ENCODE results near the gene TMEM238L. TPM values are rescaled to one million over a fixed set of nuclear protein-coding genes. Genes with fewer than 3 reads are reported as not detected.

The TMEM238L gene
- total and polyA plus RNA-seq, 9 of the 15 experiments (the other 6 are each of a cell fraction or from before 2014, with no cell fraction given) = not detected

DNA sequence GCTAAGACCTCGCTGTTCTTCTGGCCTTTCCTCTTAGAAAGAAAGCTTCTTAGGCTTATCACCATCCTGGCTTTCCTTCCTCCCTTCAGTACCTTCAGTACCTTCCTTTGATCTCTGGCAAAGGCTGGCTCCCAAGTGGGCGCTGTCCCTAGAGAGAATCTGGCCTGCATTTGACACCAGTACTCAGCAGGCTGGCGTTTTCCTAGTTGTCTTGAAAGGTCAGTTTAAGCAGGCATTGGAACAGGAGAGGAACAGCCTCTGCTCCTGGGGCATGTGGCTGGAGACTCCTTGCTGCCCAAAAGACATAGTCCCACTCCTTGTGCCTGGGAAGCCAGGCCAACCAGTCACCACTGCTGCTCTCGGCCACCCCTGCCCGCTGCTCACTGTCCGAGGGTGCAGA lies 34.1 kb downstream of the TMEM238L start (continued):
- TF ChIP-seq, protein P1, sequence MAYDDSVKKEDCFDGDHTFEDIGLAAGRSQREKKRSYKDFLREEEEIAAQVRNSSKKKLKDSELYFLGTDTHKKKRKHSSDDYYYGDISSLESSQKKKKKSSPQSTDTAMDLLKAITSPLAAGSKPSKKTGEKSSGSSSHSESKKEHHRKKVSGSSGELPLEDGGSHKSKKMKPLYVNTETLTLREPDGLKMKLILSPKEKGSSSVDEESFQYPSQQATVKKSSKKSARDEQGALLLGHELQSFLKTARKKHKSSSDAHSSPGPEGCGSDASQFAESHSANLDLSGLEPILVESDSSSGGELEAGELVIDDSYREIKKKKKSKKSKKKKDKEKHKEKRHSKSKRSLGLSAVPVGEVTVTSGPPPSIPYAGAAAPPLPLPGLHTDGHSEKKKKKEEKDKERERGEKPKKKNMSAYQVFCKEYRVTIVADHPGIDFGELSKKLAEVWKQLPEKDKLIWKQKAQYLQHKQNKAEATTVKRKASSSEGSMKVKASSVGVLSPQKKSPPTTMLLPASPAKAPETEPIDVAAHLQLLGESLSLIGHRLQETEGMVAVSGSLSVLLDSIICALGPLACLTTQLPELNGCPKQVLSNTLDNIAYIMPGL (CRISPR knock-in tag; IDR thresholded peaks at IDR 0.05) = no peak

DNA sequence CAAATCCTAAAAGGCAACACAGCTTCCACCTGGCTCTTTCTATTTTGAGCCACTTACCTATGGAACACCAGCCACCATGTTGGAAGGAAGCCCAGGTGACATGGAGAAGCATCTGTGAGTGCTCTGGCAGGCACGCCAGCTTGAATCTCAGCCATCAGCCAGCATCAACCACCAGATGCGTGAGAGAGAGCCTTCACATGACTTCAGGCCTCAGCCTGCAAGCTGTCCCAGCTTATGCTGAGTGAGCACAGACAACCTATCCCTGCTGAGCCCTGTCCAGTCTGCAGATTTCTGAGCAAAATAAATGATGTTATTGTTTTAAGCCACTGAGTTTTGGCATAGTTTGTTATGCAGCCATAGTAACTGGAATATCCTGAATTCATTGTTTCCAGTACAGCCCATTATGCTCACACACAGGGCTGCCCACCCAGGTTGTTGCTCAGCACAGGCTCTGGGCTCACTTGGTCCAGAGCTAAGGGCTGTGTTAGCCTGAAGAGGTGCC lies 35.1 kb downstream of the TMEM238L start:
- TF ChIP-seq FOS (IDR thresholded peaks at IDR 0.05; ENCODE audit: extremely low read depth, insufficient read length) (no peak), ILK (tag; IDR thresholded peaks at IDR 0.05; ENCODE audit: borderline replicate concordance, low read depth) (no peak), MEF2D (tag; conservative IDR thresholded peaks at IDR 0.05; ENCODE audit: low read depth) (no peak), ZNF316 (IDR thresholded peaks at IDR 0.05) (no peak), GTF2A2 (tag; IDR thresholded peaks at IDR 0.05) (no peak), ZNF785 (CRISPR knock-in tag; IDR thresholded peaks at IDR 0.05) (no peak), GTF2E2 (tag; IDR thresholded peaks at IDR 0.05) (no peak), ZKSCAN1 (IDR thresholded peaks at IDR 0.05; ENCODE audit: low read depth, low read length) (no peak), CBX8 (IDR thresholded peaks at IDR 0.05; ENCODE audit: borderline replicate concordance, extremely low read depth, low read depth, low read length, poor library complexity, severe bottlenecking) (no peak)
- TF ChIP-seq, protein P2, sequence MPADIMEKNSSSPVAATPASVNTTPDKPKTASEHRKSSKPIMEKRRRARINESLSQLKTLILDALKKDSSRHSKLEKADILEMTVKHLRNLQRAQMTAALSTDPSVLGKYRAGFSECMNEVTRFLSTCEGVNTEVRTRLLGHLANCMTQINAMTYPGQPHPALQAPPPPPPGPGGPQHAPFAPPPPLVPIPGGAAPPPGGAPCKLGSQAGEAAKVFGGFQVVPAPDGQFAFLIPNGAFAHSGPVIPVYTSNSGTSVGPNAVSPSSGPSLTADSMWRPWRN (IDR thresholded peaks at IDR 0.05; ENCODE audit: low read depth) = no peak
- TF ChIP-seq, protein P3, sequence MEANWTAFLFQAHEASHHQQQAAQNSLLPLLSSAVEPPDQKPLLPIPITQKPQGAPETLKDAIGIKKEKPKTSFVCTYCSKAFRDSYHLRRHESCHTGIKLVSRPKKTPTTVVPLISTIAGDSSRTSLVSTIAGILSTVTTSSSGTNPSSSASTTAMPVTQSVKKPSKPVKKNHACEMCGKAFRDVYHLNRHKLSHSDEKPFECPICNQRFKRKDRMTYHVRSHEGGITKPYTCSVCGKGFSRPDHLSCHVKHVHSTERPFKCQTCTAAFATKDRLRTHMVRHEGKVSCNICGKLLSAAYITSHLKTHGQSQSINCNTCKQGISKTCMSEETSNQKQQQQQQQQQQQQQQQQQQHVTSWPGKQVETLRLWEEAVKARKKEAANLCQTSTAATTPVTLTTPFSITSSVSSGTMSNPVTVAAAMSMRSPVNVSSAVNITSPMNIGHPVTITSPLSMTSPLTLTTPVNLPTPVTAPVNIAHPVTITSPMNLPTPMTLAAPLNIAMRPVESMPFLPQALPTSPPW (CRISPR knock-in tag; IDR thresholded peaks at IDR 0.05) = no peak
- Histone ChIP-seq H3K9ac (ENCODE audit: insufficient read depth in 1 of 2, low read depth in 2 of 2, low read length in 2 of 2) (no peak overlapping the region), H4K20me1 (replicated peaks; ENCODE audit: control insufficient read depth, insufficient read depth, low read length) (no peaks in the 10 kb centered on the region), H3K27ac (ENCODE audit: extremely low read depth, low read depth, low read length) (no peak overlapping the region), H3K36me3 (ENCODE audit: control insufficient read depth, insufficient read depth, low read length) (no peaks in the 10 kb centered on the region), H3K4me3 (no peak overlapping the region), H3K27me3 (ENCODE audit: control insufficient read depth in 2 of 2, insufficient read depth in 2 of 2, low read length in 2 of 2) (no peaks in the 10 kb centered on the region), H2AFZ (ENCODE audit: low read depth, low read length) (no peak overlapping the region), H3K79me2 (ENCODE audit: control insufficient read depth, insufficient read depth, low read length) (no peaks in the 10 kb centered on the region), H3K9me1 (ENCODE audit: control insufficient read depth, insufficient read depth, low read length) (no peaks in the 10 kb centered on the region), H3K9me3 (replicated peaks; ENCODE audit: control insufficient read depth, insufficient read depth, low read depth, low read length) (no peaks in the 10 kb centered on the region), H3K4me1 (replicated peaks in 1 of 2; ENCODE audit: control insufficient read depth in 2 of 2, insufficient read depth in 2 of 2, low read length in 2 of 2) (no peaks in the 10 kb centered on the region), H3K4me2 (ENCODE audit: insufficient read depth, low read length) (no peak overlapping the region)
- ChIA-PET CTCF (ENCODE audit: low intra/inter-chr PET ratio) (no interaction called here), POLR2A (no interaction called here)
- no peak for DNase-seq (ENCODE audit: extremely low read depth in 1 of 4, low spot score in 3 of 4)
- BruUV-seq (replicated peaks) = no TSS peak
- in situ Hi-C loops (cut with MboI) = no loop called here
- ATAC-seq = no peak
- WGBS (ENCODE audit: insufficient coverage, low coverage, missing lambda C conversion rate) = 0% methylated on average over 2 of the region's 2 CpGs
- no peak for FAIRE-seq
- intact Hi-C loops (cut with micrococcal nuclease) = no loop called here

All from K562 (cell line).